ENCODE data around the gene KCTD15. TPM values are rescaled to one million over a fixed set of nuclear protein-coding genes. Genes with fewer than 3 reads are reported as not detected.
"Not testable (repeated sequence)": the region's sequence is repeated elsewhere in the genome, so short reads cannot be mapped to it uniquely, and the experiment has no call there.

The KCTD15 gene
- total RNA-seq, 3 donors from 2014 or later = 8.0 to 42.3 (median 10.1) TPM

GRCh38 chr19:33818411-33818810, 21.7 kb downstream of the KCTD15 start:
- H3K4me3 ChIP-seq = no peak overlapping the region
- DNase-seq (no peak), ATAC-seq (no peak)
- H3K36me3 ChIP-seq (ENCODE audit: low read depth) = no peaks in the 10 kb centered on the region
- H3K9me3 ChIP-seq = no peaks in the 10 kb centered on the region
- intact Hi-C loops (cut with DNase I, micrococcal nuclease) = no loop called here
- no peak for TF ChIP-seq CTCF (IDR thresholded peaks at IDR 0.05)
- H3K4me1 ChIP-seq (ENCODE audit: low read depth) = peaks cover 11% of the 10 kb centered on the region

- H3K4me3 ChIP-seq; intact Hi-C loops (cut with DNase I, micrococcal nuclease); ATAC-seq: not testable (repeated sequence)
These were observed 22.4 kb downstream of the KCTD15 start for GRCh38 chr19:33819078-33819477.

GRCh38 chr19:33819506-33819879, 22.8 kb downstream of the KCTD15 start:
- H3K36me3 ChIP-seq (ENCODE audit: low read depth) = no peaks in the 10 kb centered on the region
- H3K4me1 ChIP-seq (ENCODE audit: low read depth) = peaks cover 11% of the 10 kb centered on the region
- no peak for TF ChIP-seq CTCF (IDR thresholded peaks at IDR 0.05)
- intact Hi-C loops (cut with DNase I, micrococcal nuclease) = no loop called here
- no peaks in the 10 kb centered on the region for H3K9me3 ChIP-seq
- no peak for DNase-seq
- H3K4me3 ChIP-seq = no peak overlapping the region
- ATAC-seq = no peak

More at GRCh38 chr19:33819078-33819477, 22.4 kb downstream of the KCTD15 start:
- not testable (repeated sequence) for DNase-seq; H3K9me3 ChIP-seq; H3K36me3 ChIP-seq (ENCODE audit: low read depth)
- peaks cover 11% of the 10 kb centered on the region for H3K4me1 ChIP-seq (ENCODE audit: low read depth)

- Histone ChIP-seq H3K4me1 (ENCODE audit: low read depth) (peaks cover 11% of the 10 kb centered on the region), H3K9me3 (no peaks in the 10 kb centered on the region), H3K4me3 (no peak overlapping the region), H3K36me3 (ENCODE audit: low read depth) (no peaks in the 10 kb centered on the region)
- intact Hi-C loops (cut with DNase I, micrococcal nuclease) = no loop called here
- ATAC-seq = peak; percentile 94
- DNase-seq = peak; percentile 80 to 89 (median 85)
- no peak for TF ChIP-seq CTCF (IDR thresholded peaks at IDR 0.05)
These were observed 23.5 kb downstream of the KCTD15 start for GRCh38 chr19:33819880-33820781.

- no peaks in the 10 kb centered on the region for H3K9me3 ChIP-seq
- peaks cover 11% of the 10 kb centered on the region for H3K4me1 ChIP-seq (ENCODE audit: low read depth)
- intact Hi-C loops (cut with DNase I, micrococcal nuclease) = no loop called here
- ATAC-seq = no peak
- no peak overlapping the region for H3K4me3 ChIP-seq
- TF ChIP-seq CTCF (IDR thresholded peaks at IDR 0.05) = no peak
- no peak for DNase-seq
- H3K36me3 ChIP-seq (ENCODE audit: low read depth) = no peaks in the 10 kb centered on the region
These were observed 25.2 kb downstream of the KCTD15 start for GRCh38 chr19:33821871-33822270.

- no peak for DNase-seq
- no peak for TF ChIP-seq CTCF (IDR thresholded peaks at IDR 0.05)
These were observed 26.7 kb downstream of the KCTD15 start for GRCh38 chr19:33823341-33823740.

More at GRCh38 chr19:33823341-33823740, 26.7 kb downstream of the KCTD15 start:
- peaks cover 11% of the 10 kb centered on the region for H3K4me1 ChIP-seq (ENCODE audit: low read depth)
- H3K9me3 ChIP-seq = no peaks in the 10 kb centered on the region
- H3K36me3 ChIP-seq (ENCODE audit: low read depth) = no peaks in the 10 kb centered on the region
- intact Hi-C loops (cut with DNase I, micrococcal nuclease) = no loop called here
- H3K4me3 ChIP-seq = no peak overlapping the region
- ATAC-seq = no peak

All from mucosa of descending colon (tissue), 3 donors.